Measurements from ENCODE around the gene BBS9.

- TF ChIP-seq TAF1 (IDR thresholded peaks at IDR 0.05; ENCODE audit: borderline replicate concordance, low read depth, low read length) (no peak), POLR2AphosphoS5 (IDR thresholded peaks at IDR 0.05; ENCODE audit: low read depth, low read length) (no peak)
Observed at GRCh38 chr7:33640741-33641140, 511.4 kb downstream of the BBS9 start.

Measured in GM12892 (cell line).